ENCODE results near the gene TXN2. TPM values are rescaled to one million over a fixed set of nuclear protein-coding genes. Genes with fewer than 3 reads are reported as not detected.
"Not testable (repeated sequence)": the region's sequence is repeated elsewhere in the genome, so short reads cannot be mapped to it uniquely, and the experiment has no call there.

TXN2 gene
- total RNA-seq, 1 donor: 17.4 TPM

DNA sequence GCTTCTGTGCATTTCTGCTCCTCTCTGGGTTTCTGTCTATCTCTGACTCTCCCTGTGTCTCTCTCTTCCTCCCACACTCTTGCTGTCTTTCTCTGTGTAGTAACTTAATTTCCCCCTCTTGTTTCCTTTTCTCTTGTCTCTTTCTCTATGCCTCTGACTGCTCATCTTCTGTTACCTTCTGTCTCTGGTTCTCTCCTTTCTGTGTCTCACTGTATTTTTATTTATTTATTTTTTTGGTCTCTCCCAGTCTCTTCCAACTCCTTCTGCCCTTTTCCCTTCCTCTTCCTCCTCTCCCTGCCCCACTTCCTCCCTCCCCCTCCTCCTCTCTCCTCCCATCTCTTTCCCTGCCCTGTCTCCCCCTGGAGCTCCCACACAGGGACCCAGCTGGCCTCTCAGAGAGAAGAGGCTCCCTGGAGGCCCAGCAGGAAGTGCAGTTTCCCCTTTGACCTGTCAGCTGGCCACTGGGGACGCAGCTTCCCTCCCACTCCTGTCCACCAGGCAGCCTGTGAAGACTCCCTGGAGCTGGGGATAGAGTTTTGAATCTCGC is 55.4 kb downstream of the TXN2 start:
- no peaks in the 10 kb centered on the region for H4K20me1 ChIP-seq (ENCODE audit: insufficient read depth, low read length)
- H3K27me3 ChIP-seq (ENCODE audit: insufficient read depth, low read length): no peaks in the 10 kb centered on the region
- TF ChIP-seq, protein P1, sequence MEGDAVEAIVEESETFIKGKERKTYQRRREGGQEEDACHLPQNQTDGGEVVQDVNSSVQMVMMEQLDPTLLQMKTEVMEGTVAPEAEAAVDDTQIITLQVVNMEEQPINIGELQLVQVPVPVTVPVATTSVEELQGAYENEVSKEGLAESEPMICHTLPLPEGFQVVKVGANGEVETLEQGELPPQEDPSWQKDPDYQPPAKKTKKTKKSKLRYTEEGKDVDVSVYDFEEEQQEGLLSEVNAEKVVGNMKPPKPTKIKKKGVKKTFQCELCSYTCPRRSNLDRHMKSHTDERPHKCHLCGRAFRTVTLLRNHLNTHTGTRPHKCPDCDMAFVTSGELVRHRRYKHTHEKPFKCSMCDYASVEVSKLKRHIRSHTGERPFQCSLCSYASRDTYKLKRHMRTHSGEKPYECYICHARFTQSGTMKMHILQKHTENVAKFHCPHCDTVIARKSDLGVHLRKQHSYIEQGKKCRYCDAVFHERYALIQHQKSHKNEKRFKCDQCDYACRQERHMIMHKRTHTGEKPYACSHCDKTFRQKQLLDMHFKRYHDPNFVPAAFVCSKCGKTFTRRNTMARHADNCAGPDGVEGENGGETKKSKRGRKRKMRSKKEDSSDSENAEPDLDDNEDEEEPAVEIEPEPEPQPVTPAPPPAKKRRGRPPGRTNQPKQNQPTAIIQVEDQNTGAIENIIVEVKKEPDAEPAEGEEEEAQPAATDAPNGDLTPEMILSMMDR (IDR thresholded peaks at IDR 0.05; ENCODE audit: extremely low read depth, low read depth, low read length): no peak
- no peak overlapping the region for H3K4me3 ChIP-seq (ENCODE audit: insufficient read depth, low read length)
- H2AFZ ChIP-seq (ENCODE audit: low read length): peak overlapping the region; percentile 32
- H3K79me2 ChIP-seq (ENCODE audit: insufficient read depth, low read length): no peaks in the 10 kb centered on the region
- H3K27ac ChIP-seq (ENCODE audit: low read depth, low read length): no peak overlapping the region
- DNase-seq (ENCODE audit: insufficient read length, low spot score, missing footprints): peak; percentile 85
- peaks cover 15% of the 10 kb centered on the region for H3K4me1 ChIP-seq (ENCODE audit: insufficient read depth, low read length)
- no peaks in the 10 kb centered on the region for H3K9me3 ChIP-seq (ENCODE audit: low read depth, low read length)
- no peak overlapping the region for H3K4me2 ChIP-seq (ENCODE audit: insufficient read depth, low read length)
- no peaks in the 10 kb centered on the region for H3K36me3 ChIP-seq (ENCODE audit: insufficient read depth, low read length)

DNA sequence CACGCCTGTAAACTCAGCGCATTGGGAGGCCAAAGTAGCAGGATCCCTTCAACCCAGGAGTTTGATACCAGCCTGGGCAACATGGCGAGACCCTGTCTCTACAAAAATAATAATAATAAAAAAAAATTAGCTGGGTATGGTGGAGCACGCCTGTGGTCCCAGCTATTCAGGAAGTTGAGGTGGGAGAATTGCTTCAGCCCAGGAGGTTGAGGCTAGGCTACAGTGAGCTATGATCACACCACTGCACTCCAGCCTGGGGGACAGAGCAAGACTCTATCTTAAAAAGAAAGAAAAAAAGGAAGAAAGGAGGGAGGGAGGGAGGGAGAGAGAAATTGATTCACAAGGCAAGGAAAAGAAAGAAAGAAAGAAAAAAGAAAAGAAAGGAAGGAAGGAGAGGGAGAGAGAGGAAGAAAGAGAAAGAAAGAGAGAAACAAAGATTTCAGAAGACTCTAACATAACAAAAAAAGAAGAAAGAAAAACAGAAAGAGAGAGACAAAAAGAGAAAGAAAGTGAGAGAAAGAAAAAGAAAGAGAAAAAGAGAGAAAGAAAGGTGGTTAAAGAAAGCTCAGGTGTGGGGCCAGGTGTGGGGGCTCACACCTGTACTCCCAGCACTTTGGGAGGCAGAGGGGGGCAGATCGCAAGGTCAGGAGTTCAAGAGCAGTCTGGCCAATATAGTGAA is 56.4 kb downstream of the TXN2 start:
- Histone ChIP-seq H3K36me3 (ENCODE audit: insufficient read depth, low read length) (no peaks in the 10 kb centered on the region), H3K4me2 (ENCODE audit: insufficient read depth, low read length) (no peak overlapping the region), H3K4me3 (ENCODE audit: insufficient read depth, low read length) (no peak overlapping the region), H3K9me3 (ENCODE audit: low read depth, low read length) (no peaks in the 10 kb centered on the region), H3K27ac (ENCODE audit: low read depth, low read length) (no peak overlapping the region), H3K27me3 (ENCODE audit: insufficient read depth, low read length) (no peaks in the 10 kb centered on the region), H3K4me1 (ENCODE audit: insufficient read depth, low read length) (peaks cover 18% of the 10 kb centered on the region), H4K20me1 (ENCODE audit: insufficient read depth, low read length) (no peaks in the 10 kb centered on the region), H2AFZ (ENCODE audit: low read length) (no peak overlapping the region), H3K79me2 (ENCODE audit: insufficient read depth, low read length) (no peaks in the 10 kb centered on the region)
- DNase-seq (ENCODE audit: insufficient read length, low spot score, missing footprints): no peak
- TF ChIP-seq, protein P1 (IDR thresholded peaks at IDR 0.05; ENCODE audit: extremely low read depth, low read depth, low read length): no peak

DNA sequence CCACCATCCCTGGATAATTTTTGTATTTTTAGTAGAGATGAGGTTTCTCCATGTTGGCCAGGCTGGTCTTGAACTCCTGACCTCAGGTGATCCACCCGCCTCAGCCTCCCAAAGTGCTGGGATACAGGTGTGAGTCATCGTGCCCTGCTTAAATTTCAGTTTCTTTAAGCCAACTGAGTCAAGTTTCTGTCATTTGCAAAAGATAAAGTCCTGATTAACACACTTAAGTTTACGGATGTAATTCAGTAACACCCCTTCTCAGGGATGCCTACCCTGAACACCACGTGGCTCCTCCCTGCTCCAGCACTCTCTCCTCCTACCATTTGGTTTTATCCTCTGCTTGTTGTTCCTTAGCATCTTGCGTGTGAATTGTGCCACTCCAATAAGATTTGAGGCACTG is 57.0 kb downstream of the TXN2 start:
- DNase-seq (ENCODE audit: insufficient read length, low spot score, missing footprints): not testable (repeated sequence)
- peaks cover 20% of the 10 kb centered on the region for H3K4me1 ChIP-seq (ENCODE audit: insufficient read depth, low read length)

DNA sequence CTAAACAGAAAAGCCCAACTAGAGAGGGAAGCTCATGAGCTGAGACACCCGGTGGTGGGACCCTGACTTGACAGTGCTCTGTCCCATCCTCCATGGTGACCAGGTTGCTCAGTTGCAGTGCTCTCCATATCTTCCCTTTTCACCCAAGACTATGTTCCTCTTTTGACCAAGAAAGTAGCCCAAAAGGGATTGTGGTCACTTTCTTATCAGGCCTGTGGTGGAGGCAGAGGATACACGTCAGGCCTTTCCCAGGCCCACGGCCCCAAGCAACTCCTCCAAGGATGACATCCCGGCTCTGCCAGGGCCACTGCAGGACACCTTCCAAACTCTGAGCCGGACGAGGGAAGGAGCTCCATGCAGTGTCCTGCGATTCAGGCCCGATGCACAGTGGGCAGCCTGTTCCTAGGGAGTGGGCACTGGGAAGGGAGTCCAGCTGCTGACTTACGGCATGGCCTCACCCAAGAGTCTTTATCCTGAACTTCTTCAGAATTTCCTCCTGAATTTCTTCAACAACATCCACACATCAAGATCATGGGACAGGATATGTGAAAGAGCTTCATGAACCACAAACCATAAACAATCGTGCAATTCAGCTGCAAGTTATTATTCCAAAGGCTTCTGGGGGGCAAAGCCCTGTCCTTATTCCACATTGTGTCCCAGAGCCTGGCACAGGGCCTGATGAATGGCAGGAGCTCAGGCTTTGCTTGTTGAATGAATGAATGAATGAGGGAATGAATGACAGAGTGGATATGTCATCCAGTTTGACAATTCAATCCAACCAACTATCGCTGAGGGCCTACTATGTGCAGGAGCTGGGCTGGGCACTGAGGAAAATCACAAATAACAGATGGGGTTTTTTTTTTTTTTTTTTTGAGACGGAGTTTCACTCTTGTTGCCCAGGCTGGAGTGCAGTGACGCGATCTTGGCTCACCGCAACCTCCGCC is 57.7 kb downstream of the TXN2 start:
- Histone ChIP-seq H3K4me3 (ENCODE audit: insufficient read depth, low read length) (no peak overlapping the region), H4K20me1 (ENCODE audit: insufficient read depth, low read length) (no peaks in the 10 kb centered on the region), H3K27me3 (ENCODE audit: insufficient read depth, low read length) (no peaks in the 10 kb centered on the region), H3K36me3 (ENCODE audit: insufficient read depth, low read length) (no peaks in the 10 kb centered on the region), H3K4me2 (ENCODE audit: insufficient read depth, low read length) (no peak overlapping the region), H3K27ac (ENCODE audit: low read depth, low read length) (peak overlapping the region; percentile 41), H2AFZ (ENCODE audit: low read length) (no peak overlapping the region), H3K4me1 (ENCODE audit: insufficient read depth, low read length) (peaks cover 24% of the 10 kb centered on the region), H3K79me2 (ENCODE audit: insufficient read depth, low read length) (no peaks in the 10 kb centered on the region), H3K9me3 (ENCODE audit: low read depth, low read length) (no peaks in the 10 kb centered on the region)
- TF ChIP-seq, protein P1 (IDR thresholded peaks at IDR 0.05; ENCODE audit: extremely low read depth, low read depth, low read length): no peak
- DNase-seq (ENCODE audit: insufficient read length, low spot score, missing footprints): peak; percentile 37

More for the DNA sequence above, 57.0 kb downstream of the TXN2 start:
- H3K4me3 ChIP-seq (ENCODE audit: insufficient read depth, low read length); H3K36me3 ChIP-seq (ENCODE audit: insufficient read depth, low read length); H3K27ac ChIP-seq (ENCODE audit: low read depth, low read length); H4K20me1 ChIP-seq (ENCODE audit: insufficient read depth, low read length); H3K79me2 ChIP-seq (ENCODE audit: insufficient read depth, low read length); H3K9me3 ChIP-seq (ENCODE audit: low read depth, low read length); H3K27me3 ChIP-seq (ENCODE audit: insufficient read depth, low read length); H2AFZ ChIP-seq (ENCODE audit: low read length); H3K4me2 ChIP-seq (ENCODE audit: insufficient read depth, low read length): not testable (repeated sequence)

Data from osteoblast (primary cell).